Measurements from ENCODE around the gene SMPD3.

- TF ChIP-seq POLR2A (IDR thresholded peaks at IDR 0.05; ENCODE audit: low read length) (peak; percentile 92), GATA1 (IDR thresholded peaks at IDR 0.05; ENCODE audit: low read depth, low read length) (no peak)
Observed at GRCh38 chr16:68310774-68311511, 137.4 kb downstream of the SMPD3 start, which contains the start of the genes PRMT7 and SLC7A6OS.

Measured in erythroblast (primary cell).